Breast epithelium (tissue), 4 donors: ENCODE measurements around the gene FSD1. TPM values are rescaled to one million over a fixed set of nuclear protein-coding genes. Genes with fewer than 3 reads are reported as not detected.

Source experiments
- DNase-seq, 2 donors: peaks; one replicate each; pipeline ENCODE4 v3.0.0-alpha.2; 2019; ENCODE audit warnings: low spot score in 2 of 2
- H3K27ac ChIP-seq, 2 donors: fragments of 200-600 bp; sonication (generic) in 1 of 2; one replicate each; pipeline ENCODE4 v1.5.1; 2016 to 2019; ENCODE audit warnings: mild to moderate bottlenecking in 1 of 2
- H3K27me3 ChIP-seq, 2 donors: fragments of 200-600 bp; sonication (generic) in 1 of 2; one replicate each; pipeline versions ENCODE4 v1.5.1 to v1.6.0; 2017 to 2019; ENCODE audit warnings: control low read depth in 1 of 2, mild to moderate bottlenecking in 1 of 2
- H3K36me3 ChIP-seq: fragments of 200-600 bp; one replicate; pipeline ENCODE4 v1.5.1; 2019
- H3K4me1 ChIP-seq, 2 donors: fragments of 200-600 bp; sonication (generic); one replicate each; pipeline ENCODE4 v1.5.1; 2016 to 2019; ENCODE audit warnings: control low read depth in 1 of 2
- H3K4me3 ChIP-seq, 3 donors: fragments of 200-600 bp; sonication (generic); 1 replicate in 2 of 3; 2 replicates in 1 of 3; pipeline ENCODE4 v1.5.1; 2016 to 2019; ENCODE audit warnings: mild to moderate bottlenecking in 3 of 3, moderate library complexity in 2 of 3
- H3K9me3 ChIP-seq, 2 donors: fragments of 200-600 bp; sonication (generic) in 1 of 2; one replicate each; pipeline ENCODE4 v1.5.1; 2016 to 2019; ENCODE audit warnings: control low read depth in 1 of 2
- CTCF ChIP-seq, 3 donors: fragments of 450-650 bp; IDR thresholded peaks; one replicate each; pipeline ENCODE4 v1.5.1; 2016 to 2017; ENCODE audit warnings: antibody characterized with exemption in 3 of 3, mild to moderate bottlenecking in 3 of 3, moderate library complexity in 3 of 3
- POLR2A ChIP-seq: fragments of 450-650 bp; IDR thresholded peaks from one replicate; pipeline ENCODE4 v1.6.1; 2016; ENCODE audit warnings: antibody characterized with exemption, mild to moderate bottlenecking, moderate library complexity
- POLR2AphosphoS5 ChIP-seq, 3 donors: sonication (generic); formaldehyde crosslinking; IDR thresholded peaks; one replicate each; pipeline ENCODE4 v1.6.1; 2017; ENCODE audit warnings: antibody characterized with exemption in 3 of 3
- intact Hi-C: fragments of 100-400 bp; cut with DNase I; formaldehyde crosslinking; loops from one replicate; pipeline ENCODE4 v1.15.1; 2023; ENCODE audit warnings: low total_unique reads
- total RNA-seq, 3 donors: library from RNA; depleted of rRNA; stranded (reverse); fragments of >200 nt; gene quantifications; one replicate each; pipeline ENCODE4 v1.1.0, GENCODE V29; 2016

FSD1 gene
- total RNA-seq, 3 donors from 2014 or later, result 0.88 TPM; not detected in 2

GRCh38 chr19:4302243-4302640 is 2.2 kb upstream of the FSD1 start, which contains the start of gene TMIGD2:
Gene TMIGD2 (minus strand): TSS chr19:4302389. CDS start chr19:4302385, 4 bp downstream.
- H3K27ac ChIP-seq, result no peak within 1 kb of the TSS
- no peaks in the 10 kb centered on the region for H3K9me3 ChIP-seq
- H3K27me3 ChIP-seq, result peaks cover 4 to 9% of the 10 kb centered on the region in 2 donors
- H3K4me1 ChIP-seq, result no peaks in the 10 kb centered on the region
- no peaks in the 10 kb centered on the region for H3K36me3 ChIP-seq
- no peak within 1 kb of the TSS for H3K4me3 ChIP-seq
- no peak for TF ChIP-seq POLR2AphosphoS5 (IDR thresholded peaks at IDR 0.05)
- no peak for TF ChIP-seq POLR2A
- TF ChIP-seq CTCF (IDR thresholded peaks at IDR 0.05), result no peak
- DNase-seq, result no peak
- intact Hi-C loops, result loop anchor here (10.0 kb wide), 1 partner anchor 647 kb away; no protein-coding TSS in a partner anchor

GRCh38 chr19:4303819-4304537 is 420 bp upstream of the FSD1 start:
- Histone ChIP-seq H3K27ac (no peak overlapping the region), H3K4me3 (peak overlapping the region in 2 of 3 donors; percentile 46 to 61), H3K27me3 (peaks cover 4 to 9% of the 10 kb centered on the region in 2 donors), H3K36me3 (no peaks in the 10 kb centered on the region), H3K4me1 (no peaks in the 10 kb centered on the region), H3K9me3 (no peaks in the 10 kb centered on the region)
- intact Hi-C loops, result loop anchor here (10.0 kb wide), 1 partner anchor 649 kb away; no protein-coding TSS in a partner anchor
- TF ChIP-seq POLR2A, result no peak
- TF ChIP-seq POLR2AphosphoS5 (IDR thresholded peaks at IDR 0.05), result no peak
- DNase-seq, result no peak

- no peak for TF ChIP-seq POLR2AphosphoS5 (IDR thresholded peaks at IDR 0.05)
- H3K9me3 ChIP-seq, result no peaks in the 10 kb centered on the region
- no peaks in the 10 kb centered on the region for H3K36me3 ChIP-seq
Observed at GRCh38 chr19:4305257-4305612, 837 bp downstream of the FSD1 start.

GRCh38 chr19:4305659-4306058 is 1.3 kb downstream of the FSD1 start:
- TF ChIP-seq CTCF (IDR thresholded peaks at IDR 0.05), result no peak
- no peak for TF ChIP-seq POLR2A
- no peak for TF ChIP-seq POLR2AphosphoS5 (IDR thresholded peaks at IDR 0.05)
- Histone ChIP-seq H3K27me3 (peaks cover 4 to 9% of the 10 kb centered on the region in 2 donors), H3K4me3 (no peak overlapping the region), H3K9me3 (no peaks in the 10 kb centered on the region), H3K27ac (no peak overlapping the region), H3K36me3 (no peaks in the 10 kb centered on the region), H3K4me1 (no peaks in the 10 kb centered on the region)
- DNase-seq, result no peak
- intact Hi-C loops, result loop anchor here (10.0 kb wide), 1 partner anchor 651 kb away; no protein-coding TSS in a partner anchor

More at GRCh38 chr19:4305257-4305612, 837 bp downstream of the FSD1 start:
- Histone ChIP-seq H3K27me3 (peaks cover 4 to 9% of the 10 kb centered on the region in 2 donors), H3K4me3 (no peak overlapping the region), H3K4me1 (no peaks in the 10 kb centered on the region), H3K27ac (no peak overlapping the region)
- intact Hi-C loops, result loop anchor here (10.0 kb wide), 1 partner anchor 650 kb away; no protein-coding TSS in a partner anchor
- no peak for DNase-seq

GRCh38 chr19:4310247-4311121 is 6.1 kb downstream of the FSD1 start:
- Histone ChIP-seq H3K9me3 (no peaks in the 10 kb centered on the region), H3K4me3 (no peak overlapping the region), H3K27me3 (no peaks in the 10 kb centered on the region), H3K27ac (no peak overlapping the region), H3K36me3 (no peaks in the 10 kb centered on the region), H3K4me1 (no peaks in the 10 kb centered on the region)
- no peak for TF ChIP-seq CTCF (IDR thresholded peaks at IDR 0.05)
- no peak for TF ChIP-seq POLR2AphosphoS5 (IDR thresholded peaks at IDR 0.05)
- no peak for TF ChIP-seq POLR2A
- intact Hi-C loops, result loop anchor here (5.0 kb wide), 1 partner anchor 1748 kb away; no protein-coding TSS in a partner anchor
- no peak for DNase-seq
